SH-SY5Y (cell line): ENCODE results near the gene SETBP1.

ENCODE experiments used
- GATA2 ChIP-seq: IDR thresholded peaks from 2 replicates; pipeline ENCODE4 v1.6.1; 2011; ENCODE audit warnings: mild to moderate bottlenecking, low read depth, low read length
- GATA3 ChIP-seq: IDR thresholded peaks from 2 replicates; pipeline ENCODE4 v1.6.1; 2011; ENCODE audit warnings: low read depth, mild to moderate bottlenecking, low read length, moderate library complexity

DNA sequence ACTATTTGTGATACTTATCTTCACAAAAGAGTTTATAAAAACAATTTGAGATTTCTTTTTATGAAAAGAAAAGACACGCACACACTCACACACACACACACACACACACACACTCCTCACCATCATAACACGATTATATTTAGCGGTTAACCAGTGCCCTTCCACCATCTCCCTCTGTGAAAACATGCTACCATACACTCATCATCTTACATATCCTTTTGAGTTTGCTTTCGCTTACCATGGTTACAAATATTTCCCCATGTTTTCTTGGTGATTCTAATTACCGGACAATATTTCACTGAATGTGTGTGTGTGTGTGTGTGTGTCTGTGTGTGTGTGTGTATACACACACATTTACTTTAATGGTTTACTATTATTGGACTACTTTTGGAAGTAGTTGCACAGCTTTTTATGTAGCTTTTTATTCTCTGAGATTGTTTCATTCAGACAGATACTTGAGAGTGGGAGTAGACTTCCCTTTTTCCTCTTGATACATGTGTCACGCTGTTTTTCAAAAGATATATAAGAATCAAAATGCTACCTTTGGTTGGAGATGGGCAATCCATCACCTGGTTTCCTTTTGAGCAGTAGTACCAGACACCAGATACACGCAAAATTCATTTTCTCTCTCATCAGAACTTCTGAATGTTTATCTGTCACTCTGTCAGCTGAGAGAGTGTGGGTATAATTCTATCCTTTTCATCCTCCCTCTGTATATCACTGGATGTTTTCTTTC is 138.1 kb downstream of the SETBP1 start:
- TF ChIP-seq GATA3 (no peak), GATA2 (no peak)
